Transverse colon (tissue), 4 donors: ENCODE measurements around the gene DTWD1. TPM values are rescaled to one million over a fixed set of nuclear protein-coding genes. Genes with fewer than 3 reads are reported as not detected.
"Not testable (repeated sequence)": the region's sequence is repeated elsewhere in the genome, so short reads cannot be mapped to it uniquely, and the experiment has no call there.

Experiments used
- DNase-seq: peaks from one replicate; pipeline ENCODE4 v3.0.0-alpha.2; 2019
- H3K27ac ChIP-seq, 4 donors: fragments of 200-600 bp; sonication (generic); 2 replicates each; pipeline ENCODE4 v1.5.1; 2016 to 2018; ENCODE audit warnings: inconsistent platforms in 4 of 4
- H3K27me3 ChIP-seq: fragments of 200-600 bp; sonication (generic); 2 replicates; pipeline ENCODE4 v1.5.1; 2017; ENCODE audit warnings: inconsistent platforms
- H3K36me3 ChIP-seq, 4 donors: fragments of 200-600 bp; sonication (generic); 2 replicates each; pipeline ENCODE4 v1.5.1; 2017 to 2019; ENCODE audit warnings: inconsistent platforms in 4 of 4
- H3K4me1 ChIP-seq, 4 donors: fragments of 200-600 bp; sonication (generic); 2 replicates each; pipeline ENCODE4 v1.5.1; 2017 to 2020; ENCODE audit warnings: inconsistent platforms in 4 of 4
- H3K4me3 ChIP-seq, 4 donors: fragments of 200-600 bp; sonication (generic); 1 replicate in 1 of 4; 2 replicates in 3 of 4; pipeline versions ENCODE4 v1.5.1 to v1.6.1; 2017 to 2019; ENCODE audit warnings: inconsistent platforms in 4 of 4
- H3K9me3 ChIP-seq, 2 donors: fragments of 200-600 bp; sonication (generic); 2 replicates each; pipeline ENCODE4 v1.5.1; 2017 to 2019; ENCODE audit warnings: inconsistent platforms in 2 of 2
- EP300 ChIP-seq: sonication (generic); formaldehyde crosslinking; IDR thresholded peaks from one replicate; pipeline ENCODE4 v1.6.1; 2017; ENCODE audit warnings: antibody characterized with exemption, low read depth
- POLR2A ChIP-seq: fragments of 450-650 bp; IDR thresholded peaks from one replicate; pipeline ENCODE4 v1.6.1; 2016; ENCODE audit warnings: antibody characterized with exemption, mild to moderate bottlenecking, moderate library complexity
- POLR2AphosphoS5 ChIP-seq, 3 donors: sonication (generic); formaldehyde crosslinking; IDR thresholded peaks; one replicate each; pipeline ENCODE4 v1.6.1; 2016; ENCODE audit warnings: antibody characterized with exemption in 3 of 3
- WGBS, 2 donors: methylation state at CpG; one replicate each; pipeline ENCODE4 v1.1.5; 2018; ENCODE audit warnings: low coverage in 1 of 2; 5-methylcytosine and 5-hydroxymethylcytosine counted together
- in situ Hi-C, 4 donors: fragments of 200-750 bp; cut with MboI; loops; one replicate each; pipeline versions ENCODE4 v1.15.0 to v1.15.1; 2017; ENCODE audit warnings: low sequenced_read_pairs in 3 of 4, low pct_ligation_motif_present in 1 of 4, low pct_unique_long_range_greater_than_20kb in 1 of 4
- intact Hi-C: fragments of 100-400 bp; cut with DNase I; formaldehyde crosslinking; loops from one replicate; pipeline ENCODE4 v1.15.1; 2023; ENCODE audit warnings: low total_unique reads
- total RNA-seq, 4 donors: library from RNA; depleted of rRNA; stranded (reverse); fragments of >200 nt; gene quantifications; one replicate each; pipeline ENCODE4 v1.1.0, GENCODE V29; 2016
- TF ChIP-seq, protein P1 (sequence below), 5 experiments: fragments of 200-600 bp in 3 of 5; fragments of 450-650 bp in 2 of 5; sonication (generic) in 3 of 5; IDR thresholded peaks; 1 replicate in 2 of 5; 2 replicates in 3 of 5; pipeline ENCODE4 v1.5.1; 2016 to 2017; ENCODE audit warnings: antibody characterized with exemption in 5 of 5, inconsistent platforms in 3 of 5, mild to moderate bottlenecking in 2 of 5, moderate library complexity in 1 of 5

DTWD1 gene
- 10 to 100 TPM in 3 of 4 donors, 1 to 10 TPM in 1; 3.0 to 22.1 (median 17.1) TPM for total RNA-seq

DNA sequence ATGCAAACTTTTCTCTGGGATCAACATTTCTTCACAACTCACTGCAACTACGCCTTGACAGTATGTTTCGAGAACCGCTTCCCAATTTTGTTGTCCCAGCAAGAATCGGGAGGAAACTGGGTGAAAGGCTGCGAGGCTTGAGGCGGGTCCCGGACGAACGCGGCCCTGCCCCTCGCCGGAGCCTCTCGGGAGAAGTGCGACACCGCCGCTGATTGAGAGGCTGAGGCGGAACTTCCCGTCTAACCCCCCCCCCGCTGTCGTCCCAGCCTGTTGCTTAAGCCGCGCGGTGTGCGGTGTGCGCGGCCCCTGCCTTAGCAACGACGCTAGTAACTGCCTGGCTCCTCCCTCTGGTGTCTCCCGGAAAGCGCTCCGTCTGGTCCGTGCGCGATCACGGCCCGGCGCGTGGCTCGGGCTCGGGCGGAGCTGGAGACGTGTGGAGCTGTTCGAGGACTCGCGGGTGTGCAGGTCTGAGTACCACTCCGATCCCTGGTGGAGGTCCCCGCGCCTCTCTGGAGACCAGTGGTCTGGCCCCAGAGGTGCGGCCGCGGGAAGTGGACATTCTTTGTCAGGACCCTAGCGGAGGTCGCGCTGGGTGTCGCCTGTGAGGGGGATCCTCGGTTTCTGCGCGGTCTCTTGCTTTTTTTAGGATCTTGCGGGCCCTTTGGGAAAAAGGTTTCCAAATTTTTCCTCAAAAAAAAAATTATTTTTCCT is at the start of gene DTWD1, which contains the start of gene FAM227B:
TSS of gene DTWD1 (plus strand) at position 391 of the 711 bp plus-strand sequence. CDS start 4,120 bp downstream, outside the sequence.
TSS of gene FAM227B (minus strand) at position 161 of the 711 bp plus-strand sequence. CDS start 5,647 bp downstream, outside the sequence.
- Histone ChIP-seq H3K36me3 (peaks cover 0 to 11% (median 3%) of the 10 kb centered on the region in 4 donors), H3K27ac (peak within 1 kb of the TSS; percentile 93 to 96 (median 95)), H3K4me3 (peak within 1 kb of the TSS; percentile 78 to 90 (median 84)), H3K9me3 (peaks cover 4 to 7% of the 10 kb centered on the region in 2 donors), H3K4me1 (peaks cover 0 to 30% (median 15%) of the 10 kb centered on the region in 4 donors), H3K27me3 (no peaks in the 10 kb centered on the region)
- intact Hi-C loops (no loop called here), in situ Hi-C loops (no loop called here)
- peak; percentile 95 to 96 (median 96) for TF ChIP-seq POLR2AphosphoS5 (IDR thresholded peaks at IDR 0.05)
- peak; percentile 92 for TF ChIP-seq POLR2A
- TF ChIP-seq, protein P1, sequence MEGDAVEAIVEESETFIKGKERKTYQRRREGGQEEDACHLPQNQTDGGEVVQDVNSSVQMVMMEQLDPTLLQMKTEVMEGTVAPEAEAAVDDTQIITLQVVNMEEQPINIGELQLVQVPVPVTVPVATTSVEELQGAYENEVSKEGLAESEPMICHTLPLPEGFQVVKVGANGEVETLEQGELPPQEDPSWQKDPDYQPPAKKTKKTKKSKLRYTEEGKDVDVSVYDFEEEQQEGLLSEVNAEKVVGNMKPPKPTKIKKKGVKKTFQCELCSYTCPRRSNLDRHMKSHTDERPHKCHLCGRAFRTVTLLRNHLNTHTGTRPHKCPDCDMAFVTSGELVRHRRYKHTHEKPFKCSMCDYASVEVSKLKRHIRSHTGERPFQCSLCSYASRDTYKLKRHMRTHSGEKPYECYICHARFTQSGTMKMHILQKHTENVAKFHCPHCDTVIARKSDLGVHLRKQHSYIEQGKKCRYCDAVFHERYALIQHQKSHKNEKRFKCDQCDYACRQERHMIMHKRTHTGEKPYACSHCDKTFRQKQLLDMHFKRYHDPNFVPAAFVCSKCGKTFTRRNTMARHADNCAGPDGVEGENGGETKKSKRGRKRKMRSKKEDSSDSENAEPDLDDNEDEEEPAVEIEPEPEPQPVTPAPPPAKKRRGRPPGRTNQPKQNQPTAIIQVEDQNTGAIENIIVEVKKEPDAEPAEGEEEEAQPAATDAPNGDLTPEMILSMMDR (IDR thresholded peaks at IDR 0.05): peak in 1 of 5 experiments; percentile 21
- peak; percentile 42 for TF ChIP-seq EP300
- DNase-seq: peak; percentile 98
- 0% methylated on average over 4 to 34 of the region's 59 CpGs for WGBS, 2 donors

GRCh38 chr15:49573421-49573820 is 47.4 kb upstream of the DTWD1 start:
- in situ Hi-C loops: no loop called here
- no peaks in the 10 kb centered on the region for H3K4me1 ChIP-seq
- intact Hi-C loops: no loop called here
- H3K9me3 ChIP-seq: no peaks in the 10 kb centered on the region
- no peaks in the 10 kb centered on the region for H3K36me3 ChIP-seq
- DNase-seq: no peak
- TF ChIP-seq EP300 (no peak), POLR2AphosphoS5 (IDR thresholded peaks at IDR 0.05) (no peak), POLR2A (no peak)
- TF ChIP-seq, protein P1 (IDR thresholded peaks at IDR 0.05): no peak
- H3K27me3 ChIP-seq: no peaks in the 10 kb centered on the region
- no peak overlapping the region for H3K4me3 ChIP-seq
- 79% methylated on average over 1 of the region's 1 CpG; no CpG with 5 or more reads in 1 of the 2 donors for WGBS, 2 donors
- H3K27ac ChIP-seq: no peak overlapping the region

DNA sequence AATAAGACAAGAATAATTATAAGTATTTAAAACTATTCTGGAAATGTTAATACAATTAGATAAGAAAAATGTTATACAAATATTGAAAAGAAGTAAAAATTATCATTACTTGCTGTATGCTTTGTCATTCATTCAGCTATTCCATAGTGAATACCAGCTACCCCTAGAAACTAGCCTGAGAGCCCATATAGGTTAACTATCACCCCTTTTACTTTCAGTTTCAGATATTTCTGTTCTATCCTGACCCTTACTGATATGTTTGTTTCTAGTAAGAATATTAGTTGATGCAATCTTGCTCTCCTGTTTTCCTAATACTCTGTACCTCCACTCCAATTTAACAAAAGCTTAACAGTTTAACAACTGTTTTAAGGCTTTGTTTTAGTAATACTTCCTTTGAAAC is 31.8 kb upstream of the DTWD1 start:
- H3K4me3 ChIP-seq: no peak overlapping the region
- in situ Hi-C loops: no loop called here
- intact Hi-C loops: no loop called here
- TF ChIP-seq EP300 (no peak), POLR2A (no peak)
- H3K9me3 ChIP-seq: no peaks in the 10 kb centered on the region
- H3K36me3 ChIP-seq: no peaks in the 10 kb centered on the region
- DNase-seq: no peak
- no peaks in the 10 kb centered on the region for H3K27me3 ChIP-seq
- H3K4me1 ChIP-seq: no peaks in the 10 kb centered on the region
- H3K27ac ChIP-seq: no peak overlapping the region

DNA sequence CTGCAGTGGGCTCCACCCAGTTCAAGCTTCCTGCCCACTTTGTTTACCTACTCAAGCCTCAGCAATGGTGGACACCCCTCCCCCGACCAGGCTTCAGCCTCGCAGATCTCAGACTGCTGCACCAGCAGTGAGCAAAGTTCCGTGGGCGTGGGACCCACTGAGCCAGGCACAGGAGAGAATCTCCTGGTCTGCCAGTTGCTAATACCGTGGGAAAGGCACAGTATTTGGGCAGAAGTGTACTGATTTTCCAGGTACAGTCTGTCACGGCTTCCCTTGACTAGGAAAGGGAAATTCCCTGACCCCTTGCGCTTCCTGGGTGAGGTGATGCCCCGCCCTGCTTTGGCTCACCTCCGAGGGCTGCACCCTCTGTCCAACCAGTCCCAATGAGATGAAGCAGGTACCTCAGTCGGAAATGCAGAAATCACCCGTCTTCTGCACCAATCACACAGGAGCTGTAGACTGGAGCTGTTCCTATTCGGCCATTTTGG is 28.0 kb upstream of the DTWD1 start:
- H3K9me3 ChIP-seq: peaks cover 0 to 11% of the 10 kb centered on the region in 2 donors
- H3K36me3 ChIP-seq, H3K4me3 ChIP-seq, DNase-seq, H3K27ac ChIP-seq, H3K4me1 ChIP-seq, H3K27me3 ChIP-seq, in situ Hi-C loops, intact Hi-C loops: not testable (repeated sequence)
- WGBS, 2 donors: 74 to 100% methylated on average over 1 to 12 of the region's 12 CpGs

DNA sequence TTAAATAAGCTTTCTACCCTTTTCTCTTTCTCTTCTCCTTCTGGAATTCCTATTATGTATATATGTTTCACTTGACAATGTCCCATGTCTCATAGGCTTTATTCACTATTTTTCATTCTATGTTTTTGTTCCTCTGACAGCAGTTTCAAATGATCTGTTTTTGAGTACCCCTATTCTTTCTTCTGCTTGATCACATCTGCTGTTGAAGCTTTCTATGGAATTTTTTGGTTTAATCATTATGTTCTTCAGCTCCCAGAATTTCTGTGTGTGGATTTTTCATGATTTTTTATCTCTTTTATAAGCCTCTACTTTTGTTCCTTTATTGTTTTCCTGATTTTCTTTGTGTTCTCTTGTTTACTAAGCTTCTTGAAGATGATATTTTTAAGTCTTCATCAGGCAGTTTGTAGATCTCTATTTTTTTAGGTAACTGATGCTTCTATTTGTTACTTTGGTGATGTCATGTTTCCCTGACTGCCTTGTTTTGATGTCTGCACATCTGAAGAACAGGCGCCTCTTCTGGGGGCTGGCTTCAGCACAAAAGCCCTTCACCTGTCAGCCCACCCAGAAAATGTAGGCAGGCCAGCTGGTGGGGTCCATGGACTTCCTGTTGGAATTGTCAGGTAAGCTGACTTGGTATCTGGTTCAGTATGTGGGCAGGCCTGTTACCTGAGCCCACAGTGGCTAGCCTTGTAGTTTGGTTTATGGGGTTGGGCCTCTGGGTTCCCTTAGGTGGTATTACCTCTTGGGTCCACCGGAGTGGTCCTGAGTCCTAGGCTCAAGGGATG is 16.0 kb upstream of the DTWD1 start:
- WGBS, 2 donors: 100% methylated on average over 1 to 2 of the region's 2 CpGs
- in situ Hi-C loops (no loop called here), intact Hi-C loops (no loop called here)
- H3K4me3 ChIP-seq: no peak overlapping the region
- no peak overlapping the region for H3K27ac ChIP-seq
- H3K9me3 ChIP-seq: peaks cover 8 to 13% of the 10 kb centered on the region in 2 donors
- no peaks in the 10 kb centered on the region for H3K4me1 ChIP-seq
- TF ChIP-seq, protein P1 (IDR thresholded peaks at IDR 0.05): no peak
- TF ChIP-seq EP300 (no peak), POLR2AphosphoS5 (IDR thresholded peaks at IDR 0.05) (no peak), POLR2A (no peak)
- H3K36me3 ChIP-seq: no peaks in the 10 kb centered on the region
- no peaks in the 10 kb centered on the region for H3K27me3 ChIP-seq
- no peak for DNase-seq
